Stimulated activated CD8-positive, alpha-beta memory T cell treated with anti-CD3 and anti-CD28 coated beads, Interleukin-15, amount 100 ng/mL, for 48 hours (primary cell): ENCODE measurements around the gene EXT2.

Experiments
- DNase-seq, 2 donors: peaks; one replicate each; pipeline ENCODE4 v3.0.0-alpha.2; 2020; ENCODE audit warnings: low read depth in 2 of 2

EXT2 gene

GRCh38 chr11:44085330-44085729 is 10.1 kb upstream of the EXT2 start:
- DNase-seq: no peak

- no peak for DNase-seq
These were observed 7.1 kb upstream of the EXT2 start for GRCh38 chr11:44088377-44088776.

- no peak for DNase-seq
These were observed 6.6 kb upstream of the EXT2 start for GRCh38 chr11:44088871-44089270.

- DNase-seq: no peak
These were observed 4.9 kb upstream of the EXT2 start for GRCh38 chr11:44090539-44090938.

GRCh38 chr11:44094260-44094868 is 1.1 kb upstream of the EXT2 start:
- DNase-seq: peak; percentile 38 to 45

GRCh38 chr11:44096360-44097185 is 1.1 kb downstream of the EXT2 start:
- no peak for DNase-seq

- no peak for DNase-seq
These were observed 2.3 kb downstream of the EXT2 start for GRCh38 chr11:44097821-44098220.

GRCh38 chr11:44101098-44101497 is 5.6 kb downstream of the EXT2 start:
- no peak for DNase-seq

- DNase-seq: no peak
These were observed 9.2 kb downstream of the EXT2 start for GRCh38 chr11:44104481-44105294.

GRCh38 chr11:44108260-44108659 is 12.8 kb downstream of the EXT2 start:
- no peak for DNase-seq

- DNase-seq: peak in 1 of 2 donors; percentile 32
These were observed 14.8 kb downstream of the EXT2 start for GRCh38 chr11:44110231-44110679.

GRCh38 chr11:44112091-44112821 is 16.8 kb downstream of the EXT2 start:
- DNase-seq: no peak

- DNase-seq: no peak
These were observed 17.5 kb downstream of the EXT2 start for GRCh38 chr11:44113018-44113417.

- no peak for DNase-seq
These were observed 18.1 kb downstream of the EXT2 start for GRCh38 chr11:44113572-44113971.

- DNase-seq: no peak
These were observed 20.9 kb downstream of the EXT2 start for GRCh38 chr11:44116234-44116830.

- DNase-seq: no peak
These were observed 24.7 kb downstream of the EXT2 start for GRCh38 chr11:44120169-44120568.

- no peak for DNase-seq
These were observed 30.1 kb downstream of the EXT2 start for GRCh38 chr11:44125598-44125997.

- DNase-seq: no peak
These were observed 30.8 kb downstream of the EXT2 start for GRCh38 chr11:44126304-44126703.

- DNase-seq: no peak
These were observed 31.7 kb downstream of the EXT2 start for GRCh38 chr11:44127130-44127529.

- no peak for DNase-seq
These were observed 33.3 kb downstream of the EXT2 start for GRCh38 chr11:44128729-44129128.

GRCh38 chr11:44130751-44131150 is 35.3 kb downstream of the EXT2 start:
- no peak for DNase-seq
